HepG2 (cell line): ENCODE results near the gene FCGR3A. TPM values are rescaled to one million over a fixed set of nuclear protein-coding genes. Genes with fewer than 3 reads are reported as not detected.

Source experiments
- ATAC-seq: fragments of 200-7000 bp; cut with Tn5 transposase; 3 replicates; pipeline ENCODE4 v1.9.1; 2020; ENCODE audit warnings: mild to moderate bottlenecking, moderate library complexity
- BruUV-seq: library from RNA; stranded (reverse); fragments of 400-500 nt; replicated peaks from 2 replicates; lab custom pipeline; 2021; lab: Mats Ljungman, UMichigan
- CTCF ChIA-PET: fragments of 300-600 bp; formaldehyde crosslinking; extraction: SDS; loops from one replicate; lab custom pipeline; 2021; ENCODE audit warnings: low total read pairs, inconsistent platforms, low intra/inter-chr PET ratio; lab: Yijun Ruan, JAX
- POLR2A ChIA-PET: fragments of 350-600 bp; sonication (Branson Sonifier 250); formaldehyde crosslinking; loops from one replicate; lab custom pipeline; 2020; ENCODE audit warnings: antibody characterized with exemption, inconsistent platforms; lab: Yijun Ruan, JAX
- DNase-seq: peaks from one replicate; pipeline ENCODE4 v3.0.0-alpha.2; 2015; ENCODE audit warnings: low spot score
- FAIRE-seq: peaks from 3 replicates; lab custom pipeline; 2011; peaks lifted over from hg19 to GRCh38; lab: Jason Lieb, UNC
- H2AFZ ChIP-seq: one replicate; pipeline ENCODE4 v1.6.1; 2011; ENCODE audit warnings: low read length, inconsistent platforms
- H3K27ac ChIP-seq: fragments of 300-600 bp; 3 replicates; pipeline ENCODE4 v1.8.0; 2011; ENCODE audit warnings: mixed run types, mild to moderate bottlenecking, mixed read lengths, low read length, inconsistent platforms; ENCODE audit not compliant: insufficient read depth; ENCODE audit errors: extremely low read length
- H3K27me3 ChIP-seq, 2 experiments: fragments of 200-600 bp in 1 of 2; 2 replicates in 1 of 2; 3 replicates in 1 of 2; pipeline versions ENCODE4 v1.6.0 to v1.8.0; 2011; ENCODE audit warnings: low read length in 2 of 2, mild to moderate bottlenecking in 2 of 2, moderate library complexity in 2 of 2, inconsistent platforms in 1 of 2; ENCODE audit not compliant: insufficient read depth in 2 of 2, control insufficient read depth in 1 of 2
- H3K36me3 ChIP-seq, 2 experiments: fragments of 200-600 bp in 1 of 2; replicated peaks in 1 of 2; 2 replicates in 1 of 2; 3 replicates in 1 of 2; pipeline versions ENCODE4 v1.5.1 to v1.8.0; 2011; ENCODE audit warnings: low read length in 2 of 2, inconsistent platforms in 1 of 2; ENCODE audit not compliant: insufficient read depth in 2 of 2, control insufficient read depth in 1 of 2
- H3K4me1 ChIP-seq: 2 replicates; pipeline ENCODE4 v1.5.1; 2012; ENCODE audit warnings: low read length, inconsistent platforms; ENCODE audit not compliant: insufficient read depth
- H3K4me2 ChIP-seq: 2 replicates; pipeline ENCODE4 v1.6.0; 2011; ENCODE audit warnings: low read depth, low read length, inconsistent platforms
- H3K4me3 ChIP-seq, 3 experiments: fragments of 200-600 bp in 1 of 3; sonication (generic), shearing (Covaris generic) in 1 of 3; replicated peaks in 1 of 3; 2 replicates each; pipeline ENCODE4 v1.5.1; 2011 to 2016; ENCODE audit warnings: low read length in 3 of 3, inconsistent platforms in 2 of 3, low read depth in 2 of 3, mild to moderate bottlenecking in 2 of 3, control low read depth in 1 of 3, mixed read lengths in 1 of 3; ENCODE audit not compliant: insufficient read depth in 1 of 3
- H3K79me2 ChIP-seq: one replicate; pipeline ENCODE4 v1.6.1; 2011; ENCODE audit warnings: low read length, inconsistent platforms; ENCODE audit not compliant: insufficient read depth
- H3K9ac ChIP-seq: 2 replicates; pipeline ENCODE4 v1.6.0; 2011; ENCODE audit warnings: mild to moderate bottlenecking, low read depth, low read length, inconsistent platforms; ENCODE audit not compliant: insufficient read depth
- H3K9me3 ChIP-seq: 2 replicates; pipeline ENCODE4 v1.5.1; 2012; ENCODE audit warnings: mild to moderate bottlenecking, low read length
- H4K20me1 ChIP-seq: 2 replicates; pipeline ENCODE4 v1.6.0; 2011; ENCODE audit warnings: inconsistent platforms, mild to moderate bottlenecking, low read length, moderate library complexity; ENCODE audit not compliant: insufficient read depth
- ELF3 ChIP-seq: IDR thresholded peaks from 2 replicates; pipeline ENCODE4 v1.6.1; 2016; ENCODE audit warnings: missing genetic modification reagents, missing compliant biosample characterization
- MAFF ChIP-seq: IDR thresholded peaks from 2 replicates; pipeline ENCODE4 v1.6.1; 2011; ENCODE audit warnings: low read depth, low read length, improper control_type of control experiment
- MED8 ChIP-seq: sonication (generic); formaldehyde crosslinking; IDR thresholded peaks from 2 replicates; pipeline ENCODE4 v1.8.1; 2023; ENCODE audit warnings: mild to moderate bottlenecking, missing genetic modification reagents; ENCODE audit not compliant: insufficient replicate concordance
- MIER2 ChIP-seq: IDR thresholded peaks from 2 replicates; pipeline ENCODE4 v1.6.1; 2016; ENCODE audit warnings: missing biosample characterization, missing genetic modification reagents
- MZF1 ChIP-seq: sonication (generic); formaldehyde crosslinking; IDR thresholded peaks from 2 replicates; pipeline ENCODE4 v1.8.1; 2023; ENCODE audit warnings: mild to moderate bottlenecking, missing genetic modification reagents, borderline replicate concordance
- RFXANK ChIP-seq: IDR thresholded peaks from 2 replicates; pipeline ENCODE4 v1.6.1; 2016
- RNF2 ChIP-seq: fragments of 450-650 bp; conservative IDR thresholded peaks from 2 replicates; pipeline ENCODE4 v1.6.1; 2016; ENCODE audit warnings: low read depth
- TAF15 ChIP-seq: fragments of 200-400 bp; formaldehyde crosslinking; IDR thresholded peaks from one replicate; pipeline ENCODE4 v1.6.1; 2018; ENCODE audit warnings: mild to moderate bottlenecking, low read depth, low read length; ENCODE audit not compliant: poor library complexity, severe bottlenecking
- ZNF337 ChIP-seq: sonication (generic); formaldehyde crosslinking; IDR thresholded peaks from 2 replicates; pipeline ENCODE4 v1.5.1; 2020; ENCODE audit warnings: missing genetic modification reagents, low read depth, mild to moderate bottlenecking, borderline replicate concordance
- ZNF546 ChIP-seq: sonication (generic); formaldehyde crosslinking; conservative IDR thresholded peaks from 2 replicates; pipeline ENCODE4 v1.8.1; 2023; ENCODE audit warnings: mild to moderate bottlenecking, missing genetic modification reagents
- WGBS: methylation state at CpG from one replicate; pipeline ENCODE4 v1.1.6; 2017; ENCODE audit warnings: low lambda C conversion rate; 5-methylcytosine and 5-hydroxymethylcytosine counted together
- in situ Hi-C: cut with HindIII; loops from 2 replicates; pipeline ENCODE4 v1.10.0; 2017; ENCODE audit warnings: low pct_unique_long_range_greater_than_20kb; ENCODE audit not compliant: extremely low pct_ligation_motif_present
- intact Hi-C: fragments of 100-400 bp; cut with micrococcal nuclease; formaldehyde crosslinking; loops from one replicate; pipeline ENCODE4 v1.10.0; 2022; ENCODE audit not compliant: unreplicated experiment
- polyA plus RNA-seq, 8 experiments: library from polyadenylated mRNA; depleted of rRNA in 3 of 8; stranded (reverse) in 7 of 8; unstranded in 1 of 8; fragments of >200 nt; fragmentation: Illumina TruSeq in 4 of 8; extraction: Trizol in 4 of 8; gene quantifications; 2 replicates each; pipeline versions ENCODE4 v1.2.1 to v1.2.3, GENCODE V29; 2011 to 2016; ENCODE audit warnings: low read depth in 4 of 8, missing spikeins in 1 of 8, mixed read lengths in 1 of 8; ENCODE audit not compliant: insufficient read depth in 1 of 8
- total RNA-seq, 5 experiments: library from RNA; depleted of rRNA; stranded (reverse); fragments of >200 nt; fragmentation: Illumina TruSeq; extraction: Trizol; gene quantifications; 2 replicates each; pipeline ENCODE4 v1.2.3, GENCODE V29; 2016; ENCODE audit warnings: low read depth in 1 of 5
- TF ChIP-seq, protein P1 (sequence below): IDR thresholded peaks from 2 replicates; pipeline ENCODE4 v1.6.1; 2016; ENCODE audit warnings: missing compliant biosample characterization, missing genetic modification reagents, borderline replicate concordance
- TF ChIP-seq, protein P2 (sequence below): sonication (generic); formaldehyde crosslinking; IDR thresholded peaks from 2 replicates; pipeline ENCODE4 v1.4.0; 2020; ENCODE audit warnings: missing genetic modification reagents
- TF ChIP-seq, protein P3 (sequence below): sonication (generic); formaldehyde crosslinking; IDR thresholded peaks from 2 replicates; pipeline ENCODE4 v1.5.1; 2020; ENCODE audit warnings: missing genetic modification reagents, mild to moderate bottlenecking, borderline replicate concordance

FCGR3A gene
- total and polyA plus RNA-seq, 2 of the 13 experiments (the other 11 are each of a cell fraction or from before 2014, with no cell fraction given), result not detected

DNA sequence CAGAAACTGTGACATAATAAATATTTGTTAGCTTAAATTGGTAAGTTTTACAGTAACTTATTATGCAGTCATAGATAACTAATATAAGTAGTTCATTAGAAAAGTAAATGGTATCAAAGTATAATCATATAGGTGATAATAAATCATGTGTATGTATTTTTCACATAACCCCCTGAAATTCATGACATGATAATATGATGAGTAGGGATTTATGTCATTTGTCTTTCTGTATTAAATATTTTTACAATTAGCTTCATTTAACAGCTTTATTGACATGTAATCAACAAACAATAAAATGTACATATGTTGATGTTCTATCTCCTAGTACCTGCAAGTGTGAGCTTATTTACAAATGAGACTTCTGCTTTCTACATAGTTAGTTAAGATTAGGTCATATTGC, 54.1 kb downstream of the FCGR3A start:
- no peak for FAIRE-seq
- in situ Hi-C loops, result no loop called here

DNA sequence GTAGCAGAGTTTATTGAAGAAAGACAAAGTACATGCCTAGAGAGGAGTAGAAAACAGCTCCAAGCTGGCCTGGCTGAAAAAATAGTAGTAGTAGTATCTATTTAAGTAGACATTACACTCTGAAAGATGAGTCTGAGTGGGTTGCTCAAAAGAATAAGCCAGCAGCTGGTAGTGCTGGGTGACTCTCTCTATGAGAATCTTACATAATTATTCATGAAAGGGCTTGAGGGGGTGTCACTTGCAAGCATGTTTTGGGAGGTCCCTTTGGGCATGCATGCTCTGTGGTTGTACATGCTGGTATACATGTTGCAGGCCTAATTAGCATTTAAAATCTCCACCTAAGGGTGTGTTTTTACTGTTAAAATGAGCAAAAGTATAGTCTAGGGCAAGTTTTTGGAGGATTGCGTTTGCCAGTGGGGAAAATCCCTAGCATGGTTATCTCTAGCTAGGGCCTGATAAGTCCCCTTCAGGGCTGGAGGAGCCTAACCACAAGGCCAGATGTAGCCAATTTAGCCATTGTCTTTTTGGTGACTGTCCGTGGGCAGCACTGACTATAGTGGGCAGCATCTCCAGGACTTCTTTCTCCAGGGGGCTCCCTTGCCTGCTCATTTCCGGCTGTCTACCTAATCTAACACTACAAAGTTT, 55.4 kb downstream of the FCGR3A start:
- POLR2A ChIA-PET, result no interaction called here
- DNase-seq (no peak), FAIRE-seq (no peak), ATAC-seq (no peak)
- in situ Hi-C loops (no loop called here), intact Hi-C loops (no loop called here)
- Histone ChIP-seq H3K27ac (no peak overlapping the region), H3K79me2 (no peaks in the 10 kb centered on the region), H3K4me3 (no peak overlapping the region), H3K27me3 (peaks cover 1 to 18% of the 10 kb centered on the region in 2 experiments; a peak in 2 of 5 replicates), H2AFZ (no peak overlapping the region), H3K9me3 (no peaks in the 10 kb centered on the region), H3K4me1 (no peaks in the 10 kb centered on the region), H3K36me3 (no peaks in the 10 kb centered on the region), H4K20me1 (no peaks in the 10 kb centered on the region), H3K4me2 (no peak overlapping the region), H3K9ac (no peak overlapping the region)
- CTCF ChIA-PET, result no interaction called here
- no TSS peak for BruUV-seq
- TF ChIP-seq ELF3 (CRISPR knock-in tag), result no peak
- no peak for TF ChIP-seq RFXANK (CRISPR knock-in tag)
- no peak for TF ChIP-seq RNF2
- TF ChIP-seq ZNF337, result no peak
- no peak for TF ChIP-seq MZF1
- TF ChIP-seq MIER2, result no peak
- TF ChIP-seq, protein P1, sequence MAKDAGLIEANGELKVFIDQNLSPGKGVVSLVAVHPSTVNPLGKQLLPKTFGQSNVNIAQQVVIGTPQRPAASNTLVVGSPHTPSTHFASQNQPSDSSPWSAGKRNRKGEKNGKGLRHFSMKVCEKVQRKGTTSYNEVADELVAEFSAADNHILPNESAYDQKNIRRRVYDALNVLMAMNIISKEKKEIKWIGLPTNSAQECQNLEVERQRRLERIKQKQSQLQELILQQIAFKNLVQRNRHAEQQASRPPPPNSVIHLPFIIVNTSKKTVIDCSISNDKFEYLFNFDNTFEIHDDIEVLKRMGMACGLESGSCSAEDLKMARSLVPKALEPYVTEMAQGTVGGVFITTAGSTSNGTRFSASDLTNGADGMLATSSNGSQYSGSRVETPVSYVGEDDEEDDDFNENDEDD, result no peak
- TF ChIP-seq ZNF546 (CRISPR knock-in tag), result no peak
- no peak for TF ChIP-seq TAF15
- TF ChIP-seq, protein P2, sequence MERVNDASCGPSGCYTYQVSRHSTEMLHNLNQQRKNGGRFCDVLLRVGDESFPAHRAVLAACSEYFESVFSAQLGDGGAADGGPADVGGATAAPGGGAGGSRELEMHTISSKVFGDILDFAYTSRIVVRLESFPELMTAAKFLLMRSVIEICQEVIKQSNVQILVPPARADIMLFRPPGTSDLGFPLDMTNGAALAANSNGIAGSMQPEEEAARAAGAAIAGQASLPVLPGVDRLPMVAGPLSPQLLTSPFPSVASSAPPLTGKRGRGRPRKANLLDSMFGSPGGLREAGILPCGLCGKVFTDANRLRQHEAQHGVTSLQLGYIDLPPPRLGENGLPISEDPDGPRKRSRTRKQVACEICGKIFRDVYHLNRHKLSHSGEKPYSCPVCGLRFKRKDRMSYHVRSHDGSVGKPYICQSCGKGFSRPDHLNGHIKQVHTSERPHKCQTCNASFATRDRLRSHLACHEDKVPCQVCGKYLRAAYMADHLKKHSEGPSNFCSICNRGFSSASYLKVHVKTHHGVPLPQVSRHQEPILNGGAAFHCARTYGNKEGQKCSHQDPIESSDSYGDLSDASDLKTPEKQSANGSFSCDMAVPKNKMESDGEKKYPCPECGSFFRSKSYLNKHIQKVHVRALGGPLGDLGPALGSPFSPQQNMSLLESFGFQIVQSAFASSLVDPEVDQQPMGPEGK, result no peak
- TF ChIP-seq, protein P3, sequence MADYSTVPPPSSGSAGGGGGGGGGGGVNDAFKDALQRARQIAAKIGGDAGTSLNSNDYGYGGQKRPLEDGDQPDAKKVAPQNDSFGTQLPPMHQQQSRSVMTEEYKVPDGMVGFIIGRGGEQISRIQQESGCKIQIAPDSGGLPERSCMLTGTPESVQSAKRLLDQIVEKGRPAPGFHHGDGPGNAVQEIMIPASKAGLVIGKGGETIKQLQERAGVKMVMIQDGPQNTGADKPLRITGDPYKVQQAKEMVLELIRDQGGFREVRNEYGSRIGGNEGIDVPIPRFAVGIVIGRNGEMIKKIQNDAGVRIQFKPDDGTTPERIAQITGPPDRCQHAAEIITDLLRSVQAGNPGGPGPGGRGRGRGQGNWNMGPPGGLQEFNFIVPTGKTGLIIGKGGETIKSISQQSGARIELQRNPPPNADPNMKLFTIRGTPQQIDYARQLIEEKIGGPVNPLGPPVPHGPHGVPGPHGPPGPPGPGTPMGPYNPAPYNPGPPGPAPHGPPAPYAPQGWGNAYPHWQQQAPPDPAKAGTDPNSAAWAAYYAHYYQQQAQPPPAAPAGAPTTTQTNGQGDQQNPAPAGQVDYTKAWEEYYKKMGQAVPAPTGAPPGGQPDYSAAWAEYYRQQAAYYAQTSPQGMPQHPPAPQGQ (CRISPR knock-in tag), result no peak
- 0% methylated on average over 3 of the region's 3 CpGs for WGBS

More for the DNA sequence above, 54.1 kb downstream of the FCGR3A start:
- Histone ChIP-seq H3K9me3 (no peaks in the 10 kb centered on the region), H4K20me1 (no peaks in the 10 kb centered on the region), H3K27ac (no peak overlapping the region), H3K79me2 (no peaks in the 10 kb centered on the region), H2AFZ (no peak overlapping the region), H3K36me3 (no peaks in the 10 kb centered on the region), H3K27me3 (peaks cover 1 to 13% of the 10 kb centered on the region in 2 experiments; a peak in 2 of 5 replicates), H3K4me1 (no peaks in the 10 kb centered on the region), H3K9ac (no peak overlapping the region), H3K4me3 (no peak overlapping the region), H3K4me2 (no peak overlapping the region)
- no TSS peak for BruUV-seq
- DNase-seq, result no peak
- ChIA-PET POLR2A (no interaction called here), CTCF (no interaction called here)
- TF ChIP-seq MAFF (peak; percentile 9; the same call in 1 of the 2 replicates), MED8 (no peak)
- intact Hi-C loops, result no loop called here
- ATAC-seq, result no peak
